NCI-H446 treated with DMSO at 0.1 percent for 48 hours (cell line): ENCODE measurements around the gene HLA-DQB2.
"Not testable (repeated sequence)": the region's sequence is repeated elsewhere in the genome, so short reads cannot be mapped to it uniquely, and the experiment has no call there.

Source experiments
- DNase-seq: peaks from one replicate; lab custom pipeline; 2025; lab: John Stamatoyannopoulos, UW

HLA-DQB2 gene

GRCh38 chr6:32763421-32763820 lies at the start of gene HLA-DQB2:
Gene HLA-DQB2, minus strand, starts transcription at chr6:32763532. Its CDS starts 62 bp downstream, at chr6:32763470.
- no peak for DNase-seq

- no peak for DNase-seq
Observed at GRCh38 chr6:32809171-32809570, 45.8 kb upstream of the HLA-DQB2 start.

DNA sequence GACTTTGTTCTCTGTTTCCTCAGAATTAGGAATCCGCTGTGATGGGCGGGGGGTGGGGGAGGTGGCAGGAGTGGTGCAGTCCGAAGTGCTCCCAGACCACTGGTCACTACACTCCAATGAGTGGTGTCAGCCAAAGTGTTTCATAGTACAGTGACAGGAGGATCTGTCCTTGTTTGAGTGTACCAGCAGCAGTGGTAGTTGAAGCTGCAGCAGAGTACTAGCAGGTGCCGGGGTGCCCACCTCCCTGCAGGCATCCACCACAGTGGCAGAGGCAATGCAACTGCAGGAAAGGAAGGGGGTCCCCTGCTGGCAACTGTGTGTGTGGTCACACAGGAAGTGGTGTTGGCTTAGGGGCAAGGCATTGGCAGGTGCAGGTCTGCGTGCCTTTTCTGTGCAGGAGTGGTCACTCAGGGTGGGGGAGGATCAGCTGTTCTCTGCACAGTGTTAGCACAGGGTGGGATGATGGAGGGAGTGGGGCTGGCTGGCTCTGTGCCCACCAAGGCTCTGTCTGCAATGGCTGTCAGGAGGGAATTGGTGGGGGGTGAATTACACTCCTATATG lies 43.8 kb upstream of the HLA-DQB2 start:
- DNase-seq = no peak

DNA sequence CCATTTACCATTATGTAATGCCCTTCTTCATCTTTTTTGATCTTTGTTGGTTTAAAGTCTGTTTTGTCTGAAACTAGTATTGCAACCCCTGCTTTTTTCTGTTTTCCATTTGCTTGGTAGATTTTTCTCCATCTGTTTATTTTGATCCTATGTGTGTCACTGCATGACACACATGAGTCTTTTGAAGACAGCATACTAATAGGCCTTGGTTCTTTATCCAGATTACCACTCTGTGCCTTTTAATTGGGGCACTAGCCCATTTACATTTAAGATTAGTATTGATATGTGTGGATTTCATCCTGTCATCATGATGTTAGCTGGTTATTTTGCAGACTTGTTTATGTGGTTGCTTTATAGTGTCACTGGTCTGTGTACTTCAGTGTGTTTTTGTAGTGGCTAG lies 42.1 kb upstream of the HLA-DQB2 start:
- not testable (repeated sequence) for DNase-seq

GRCh38 chr6:32803416-32803815 lies 40.1 kb upstream of the HLA-DQB2 start:
- DNase-seq = no peak

DNA sequence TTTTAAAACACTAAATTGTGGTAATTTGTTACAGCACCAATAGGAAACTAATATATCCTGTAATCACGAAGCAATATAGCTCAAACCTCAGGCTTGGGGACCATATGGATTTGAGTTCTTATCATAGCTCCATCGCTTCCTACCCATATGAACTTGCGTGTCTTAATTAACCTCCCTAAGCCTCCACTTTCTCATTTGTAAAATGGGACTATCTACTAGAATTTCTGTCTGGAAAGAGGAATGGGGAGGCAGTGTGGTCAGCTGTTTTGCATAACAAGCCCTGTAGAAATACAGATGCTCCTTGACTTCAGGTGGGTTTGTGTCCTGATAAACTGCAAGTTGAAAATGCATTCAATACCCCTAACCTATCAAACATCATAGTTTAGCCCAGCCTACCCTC lies 36.4 kb upstream of the HLA-DQB2 start:
- no peak for DNase-seq

DNA sequence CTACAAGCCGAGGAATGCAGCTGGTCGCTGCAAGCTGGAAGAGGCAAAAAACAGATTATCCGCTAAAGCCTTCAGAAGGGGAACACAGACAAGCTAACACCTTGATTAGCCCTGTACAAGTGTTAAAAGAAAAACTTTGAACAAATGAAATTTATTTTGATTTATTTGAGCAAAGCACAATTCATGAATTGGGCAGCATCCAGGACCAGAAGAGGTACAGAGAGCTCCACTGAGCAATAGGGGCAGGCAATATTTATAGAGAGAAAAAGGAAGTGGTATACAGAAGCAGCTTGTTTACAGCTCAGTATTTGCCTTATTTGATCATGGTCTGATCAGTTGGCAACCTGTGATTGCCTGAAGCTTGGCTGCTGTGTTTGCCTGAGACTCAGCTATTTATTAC lies 35.8 kb upstream of the HLA-DQB2 start:
- no peak for DNase-seq

DNA sequence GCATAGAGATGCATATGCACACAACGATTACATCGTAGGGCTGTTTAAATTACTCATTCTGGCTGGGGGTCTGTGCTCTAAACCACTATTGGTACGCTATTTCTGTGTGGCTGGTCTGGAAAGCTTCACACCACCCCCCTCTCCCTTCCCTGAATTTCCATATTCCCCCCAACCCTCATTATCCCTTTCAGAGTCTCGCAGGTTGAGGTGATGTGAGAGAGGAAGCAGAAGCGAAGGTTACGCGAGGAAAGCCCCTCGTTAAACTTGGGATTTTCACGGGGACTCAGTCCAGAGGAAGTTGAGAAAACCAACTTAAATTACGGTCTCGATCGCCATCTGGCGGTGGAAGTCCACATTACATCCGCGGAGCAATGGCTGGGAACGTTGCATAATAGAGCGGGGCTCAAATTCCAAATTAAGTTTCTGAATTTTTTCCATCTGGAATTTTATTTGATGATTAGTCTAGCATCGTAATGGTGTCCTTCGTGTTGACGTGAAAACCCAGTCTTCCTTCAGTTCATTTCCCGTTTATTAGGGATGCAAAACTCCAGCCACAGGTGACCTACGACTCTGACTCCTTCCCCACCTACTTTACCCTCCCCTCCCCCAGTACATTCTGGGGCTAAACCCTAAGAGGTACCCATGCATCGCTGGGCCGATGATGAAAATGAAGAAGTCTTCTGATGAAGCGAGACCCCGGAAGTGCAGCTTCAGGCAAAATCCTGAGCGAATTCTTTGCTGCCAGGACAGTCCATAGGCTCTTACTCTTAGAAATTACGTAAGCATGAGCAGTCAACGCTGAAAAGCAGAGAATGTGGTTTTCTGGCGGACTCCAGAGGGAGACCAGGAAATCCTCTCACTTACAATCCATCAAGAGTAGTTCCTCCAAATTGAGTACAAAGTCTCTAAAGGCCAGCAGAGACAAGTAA lies 33.8 kb upstream of the HLA-DQB2 start:
- no peak for DNase-seq

DNA sequence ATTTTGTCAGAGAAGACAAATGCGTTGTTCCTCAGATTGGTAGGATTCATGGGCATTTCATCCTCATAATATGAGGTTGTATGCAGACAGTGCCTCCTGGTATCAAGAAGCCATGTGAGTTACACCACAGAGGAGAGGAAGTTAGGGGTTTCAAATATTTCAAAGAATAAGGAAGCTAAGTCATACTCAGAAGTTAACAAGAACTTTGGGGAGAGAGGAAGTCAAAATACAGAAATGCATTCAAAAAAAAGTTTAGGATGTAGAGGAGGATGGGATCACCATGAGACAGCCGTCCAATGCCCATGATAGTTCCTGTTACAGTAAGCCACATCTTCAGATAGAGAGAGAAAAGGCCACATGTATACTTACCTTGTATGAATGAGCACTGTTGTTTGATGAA lies 31.2 kb upstream of the HLA-DQB2 start:
- no peak for DNase-seq

GRCh38 chr6:32792901-32793435 lies 29.6 kb upstream of the HLA-DQB2 start:
- DNase-seq = no peak

DNA sequence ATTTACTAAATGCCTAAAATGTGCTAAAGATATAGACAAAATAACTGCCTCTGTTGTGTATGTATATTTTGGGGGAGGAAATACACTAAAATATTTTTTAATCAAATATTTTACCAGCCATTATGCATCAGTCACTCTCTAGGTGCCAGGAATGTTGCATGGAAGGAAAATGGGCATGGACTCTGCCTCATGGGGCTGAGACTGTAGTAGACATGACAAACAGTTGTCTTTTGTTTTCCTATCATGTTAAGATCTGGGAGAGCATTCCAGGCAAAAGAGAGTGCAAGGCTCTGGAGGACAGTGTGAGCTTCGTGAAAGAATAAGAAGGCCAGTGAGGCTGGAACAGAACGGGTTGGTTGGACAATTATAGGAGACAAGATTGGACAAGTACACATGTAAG lies 27.0 kb upstream of the HLA-DQB2 start:
- no peak for DNase-seq

GRCh38 chr6:32785781-32786533 lies 22.6 kb upstream of the HLA-DQB2 start:
- DNase-seq = no peak

DNA sequence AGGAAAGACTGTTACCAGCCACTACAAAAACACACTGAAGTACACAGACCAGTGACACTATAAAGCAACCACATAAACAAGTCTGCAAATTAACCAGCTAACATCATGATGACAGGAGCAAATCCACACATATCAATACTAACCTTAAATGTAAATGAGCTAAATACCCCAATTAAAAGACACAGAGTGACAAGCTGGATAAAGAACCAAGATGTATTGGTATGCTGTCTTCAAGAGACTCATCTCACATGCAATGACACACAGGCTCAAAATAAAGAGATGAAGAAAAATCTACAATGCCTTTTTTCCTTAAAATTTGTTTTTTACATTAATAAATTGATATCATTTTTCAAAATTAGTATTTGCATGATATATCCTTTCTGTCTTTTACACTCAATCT lies 19.6 kb upstream of the HLA-DQB2 start:
- not testable (repeated sequence) for DNase-seq

DNA sequence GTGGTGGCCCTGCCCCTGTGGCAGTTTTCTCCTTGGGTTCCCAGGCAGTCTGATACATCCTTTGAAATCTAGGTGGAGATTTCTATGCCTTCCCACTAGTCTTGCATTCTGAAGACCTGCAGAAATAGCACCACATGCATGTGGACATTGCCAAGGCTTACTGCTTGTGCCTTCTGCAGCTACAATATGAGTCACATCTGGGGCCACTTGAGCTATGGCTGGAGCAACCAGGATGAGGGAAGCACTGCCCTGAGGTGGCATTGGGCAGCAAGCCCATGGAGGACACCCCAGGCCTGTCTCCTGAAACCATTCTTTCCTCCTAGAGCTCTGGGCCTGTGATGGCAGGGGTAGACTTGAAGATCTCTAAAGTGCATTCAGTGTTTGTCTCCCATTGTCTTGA lies 15.7 kb upstream of the HLA-DQB2 start:
- no peak for DNase-seq

DNA sequence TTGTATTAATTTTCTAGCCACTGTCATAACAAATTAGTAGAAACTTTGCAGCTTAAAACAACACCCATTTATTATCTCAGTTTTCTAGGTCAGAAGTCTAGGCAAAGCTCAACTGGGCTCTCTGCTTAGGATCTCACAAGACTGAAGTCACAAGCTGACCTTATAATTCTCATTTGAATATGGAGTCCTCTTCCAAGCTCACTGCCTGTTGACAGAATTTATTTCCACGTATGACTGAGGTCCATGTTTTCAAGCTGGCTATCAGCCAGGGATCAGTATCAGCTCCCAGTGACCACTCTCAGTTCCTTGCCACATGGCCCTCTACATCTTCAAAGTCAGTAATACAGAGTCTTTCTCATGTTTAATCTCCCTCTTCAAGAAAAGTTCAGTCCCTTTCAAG lies 11.7 kb upstream of the HLA-DQB2 start:
- DNase-seq = no peak

DNA sequence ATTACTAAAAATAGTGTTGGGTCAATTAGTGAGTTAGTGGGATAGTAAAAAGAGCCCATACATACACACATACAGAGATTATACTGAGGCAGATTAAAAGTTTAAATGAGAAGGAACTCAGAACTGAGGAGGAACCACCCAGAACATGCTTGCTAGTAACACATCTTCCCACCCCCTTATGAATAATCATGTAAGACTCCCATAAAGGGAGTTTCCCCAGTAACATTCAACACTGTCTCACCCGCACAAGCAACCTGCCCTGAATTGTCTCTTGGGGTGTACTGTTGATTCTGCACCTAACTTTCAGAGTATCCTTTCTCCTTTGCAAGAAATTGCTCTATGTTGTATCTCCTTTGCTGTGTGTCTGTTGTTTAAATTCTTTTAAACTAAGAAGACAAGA lies 11.1 kb upstream of the HLA-DQB2 start:
- no peak for DNase-seq

DNA sequence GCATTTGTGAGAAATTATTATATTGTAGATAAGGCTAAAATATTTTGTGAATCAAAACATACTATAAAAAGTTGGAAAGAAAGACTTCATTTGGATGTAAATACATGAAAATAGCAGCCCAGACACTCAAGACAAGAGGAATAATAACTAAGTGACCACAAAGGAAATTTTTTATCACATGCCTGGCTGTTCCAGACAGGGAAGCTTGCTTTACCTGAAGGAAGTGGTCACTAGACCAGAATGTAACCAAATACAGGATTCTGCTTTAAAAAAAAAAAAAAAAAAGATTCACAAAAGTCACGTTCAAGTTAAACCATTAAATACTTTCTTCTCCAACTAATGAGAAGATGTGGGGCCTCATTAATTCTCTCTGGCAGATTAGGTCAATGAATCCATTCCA lies 9.3 kb upstream of the HLA-DQB2 start:
- no peak for DNase-seq

DNA sequence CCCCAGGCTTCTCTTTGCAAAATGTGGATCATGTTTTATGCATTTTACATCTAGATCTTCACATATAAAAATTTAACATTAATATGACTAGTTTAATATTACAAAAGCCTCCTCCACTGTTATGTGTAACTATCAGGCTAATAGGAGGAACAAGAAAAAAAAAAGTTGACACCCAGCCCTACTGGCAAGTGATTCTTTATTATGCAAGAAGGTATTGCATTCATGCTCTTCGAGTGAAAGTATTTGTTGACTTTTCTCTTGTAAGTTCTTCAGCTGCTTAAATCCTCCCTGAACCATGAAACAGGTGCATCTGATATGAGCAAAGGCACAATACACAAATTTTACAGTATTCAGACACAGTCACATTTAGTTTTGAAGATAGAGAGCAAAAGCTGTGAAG lies 716 bp upstream of the HLA-DQB2 start:
- no peak for DNase-seq

- no peak for DNase-seq
Observed at GRCh38 chr6:32761548-32761947, 1.8 kb downstream of the HLA-DQB2 start.

GRCh38 chr6:32761072-32761471 lies 2.3 kb downstream of the HLA-DQB2 start:
- DNase-seq = no peak

DNA sequence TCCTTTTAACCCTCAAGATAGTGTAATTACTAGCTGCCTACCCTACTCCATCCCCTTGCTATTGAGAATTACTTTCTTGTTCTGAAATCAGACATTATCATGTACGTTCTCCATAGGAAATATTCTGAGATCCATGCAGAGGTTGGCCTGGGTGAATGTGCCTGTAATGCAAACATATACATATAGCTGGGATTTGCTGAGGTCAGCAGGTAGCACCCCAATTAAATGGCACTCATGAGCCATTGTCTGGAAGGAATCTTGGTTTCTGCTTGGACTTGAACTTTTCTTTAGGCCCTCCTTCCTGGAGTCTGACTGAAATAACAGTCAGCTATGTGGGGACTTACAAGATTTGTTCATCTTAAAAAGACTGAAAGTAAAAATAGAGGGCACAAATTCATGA lies 3.7 kb downstream of the HLA-DQB2 start:
- no peak for DNase-seq

DNA sequence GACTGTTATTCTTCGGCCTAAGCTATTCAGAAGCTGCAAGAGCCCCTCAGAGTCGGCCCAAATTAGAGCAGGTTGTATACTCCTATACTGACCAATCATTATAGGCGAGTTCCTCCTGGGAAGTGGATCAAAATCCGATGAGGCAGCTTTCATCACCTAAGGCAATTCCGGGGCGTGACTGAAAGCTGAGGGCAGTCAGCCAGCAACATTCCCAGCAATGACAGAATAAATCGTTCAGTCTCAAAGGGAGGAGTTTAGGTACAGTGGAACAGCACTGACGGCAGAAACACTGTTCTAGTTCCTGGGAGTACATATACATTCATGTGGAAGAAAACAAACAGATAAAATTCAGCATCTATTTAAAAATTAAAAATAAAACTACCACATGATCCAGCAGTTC lies 10.8 kb downstream of the HLA-DQB2 start:
- no peak for DNase-seq

GRCh38 chr6:32745649-32746048 lies 17.7 kb downstream of the HLA-DQB2 start:
- DNase-seq = not testable (repeated sequence)
